CD4-positive, CD25-positive, alpha-beta regulatory T cell (primary cell): ENCODE results near the gene CERCAM. TPM values are rescaled to one million over a fixed set of nuclear protein-coding genes. Genes with fewer than 3 reads are reported as not detected.

Experiments used
- ATAC-seq, 2 donors: fragments of 150-1000 bp; cut with Tn5 transposase; one replicate each; pipeline ENCODE4 v1.10.0; 2021; ENCODE audit warnings: low read depth in 2 of 2, moderate number of reproducible peaks in 2 of 2, moderate library complexity in 1 of 2
- DNase-seq, 3 donors: peaks; one replicate each; pipeline versions ENCODE4 v3.0.0 to v3.0.0-alpha.2; 2012 to 2022; ENCODE audit warnings: mixed read lengths in 1 of 3
- H3K27ac ChIP-seq: one replicate; pipeline ENCODE4 v1.7.0; 2013; ENCODE audit warnings: mild to moderate bottlenecking, low read length; ENCODE audit not compliant: insufficient read depth, poor library complexity, severe bottlenecking
- H3K27me3 ChIP-seq: one replicate; pipeline ENCODE4 v1.7.0; 2013; ENCODE audit warnings: low read length; ENCODE audit not compliant: control insufficient read depth, insufficient read depth
- H3K36me3 ChIP-seq: one replicate; pipeline ENCODE4 v1.7.0; 2013; ENCODE audit warnings: mild to moderate bottlenecking, low read length, moderate library complexity; ENCODE audit not compliant: control insufficient read depth, insufficient read depth
- H3K4me1 ChIP-seq: 2 replicates; pipeline ENCODE4 v1.7.0; 2013; ENCODE audit warnings: mild to moderate bottlenecking, low read length; ENCODE audit not compliant: insufficient read depth, control insufficient read depth, poor library complexity, severe bottlenecking
- H3K4me3 ChIP-seq: one replicate; pipeline ENCODE4 v1.7.0; 2013; ENCODE audit warnings: low read depth, mild to moderate bottlenecking, low read length, moderate library complexity
- H3K9me3 ChIP-seq, 2 experiments: 1 replicate in 1 of 2; 2 replicates in 1 of 2; pipeline ENCODE4 v1.7.0; 2013; ENCODE audit warnings: low read length in 2 of 2, mild to moderate bottlenecking in 1 of 2, moderate library complexity in 1 of 2; ENCODE audit not compliant: control insufficient read depth in 2 of 2
- H3K27ac Mint-ChIP-seq, 3 donors: one replicate each; pipeline ENCODE4 v1.8.0; 2020 to 2022; ENCODE audit warnings: mild to moderate bottlenecking in 3 of 3, mixed read lengths in 3 of 3, moderate library complexity in 2 of 3
- H3K27me3 Mint-ChIP-seq: one replicate; pipeline ENCODE4 v1.8.0; 2022; ENCODE audit warnings: mild to moderate bottlenecking, mixed read lengths
- H3K36me3 Mint-ChIP-seq: one replicate; pipeline ENCODE4 v1.8.0; 2020; ENCODE audit warnings: mixed read lengths
- H3K4me1 Mint-ChIP-seq, 4 donors: one replicate each; pipeline ENCODE4 v1.8.0; 2020 to 2022; ENCODE audit warnings: mixed read lengths in 4 of 4, mild to moderate bottlenecking in 1 of 4
- H3K4me3 Mint-ChIP-seq, 4 donors: one replicate each; pipeline ENCODE4 v1.8.0; 2020 to 2022; ENCODE audit warnings: mild to moderate bottlenecking in 4 of 4, mixed read lengths in 4 of 4, moderate library complexity in 3 of 4
- H3K9me3 Mint-ChIP-seq, 7 donors: one replicate each; pipeline ENCODE4 v1.8.0; 2020 to 2022; ENCODE audit warnings: mixed read lengths in 7 of 7, mild to moderate bottlenecking in 3 of 7, moderate library complexity in 2 of 7
- polyA plus RNA-seq, 4 donors: library from polyadenylated mRNA; unstranded; fragments of 300-500 nt; fragmentation: Illumina TruSeq; gene quantifications; one replicate each; pipeline ENCODE4 v1.2.3, GENCODE V29; 2021
- total RNA-seq: library from RNA; stranded (reverse); gene quantifications from one replicate; pipeline ENCODE4 v1.2.3, GENCODE V29; 2022

The CERCAM gene
- total and polyA plus RNA-seq, 5 donors from 2014 or later = 0.12 TPM; not detected in 4

GRCh38 chr9:128455849-128456612 lies 35.4 kb downstream of the CERCAM start, which contains the start of gene ODF2:
Gene ODF2 (plus strand): TSS chr9:128456006. CDS start chr9:128456092, 86 bp downstream.
- peak within 1 kb of the TSS; percentile 90 to 96 (median 94) for H3K4me3 Mint-ChIP-seq
- Histone ChIP-seq H3K4me1 (peaks cover 15% of the 10 kb centered on the region), H3K4me3 (peak within 1 kb of the TSS; percentile 60), H3K27ac (peak within 1 kb of the TSS; percentile 90), H3K27me3 (no peaks in the 10 kb centered on the region), H3K36me3 (peaks cover 16% of the 10 kb centered on the region), H3K9me3 (no peaks in the 10 kb centered on the region)
- peaks cover 0 to 2% (median 0%) of the 10 kb centered on the region in 7 donors for H3K9me3 Mint-ChIP-seq
- H3K4me1 Mint-ChIP-seq = peaks cover 4 to 27% (median 15%) of the 10 kb centered on the region in 4 donors
- peak; percentile 98 for DNase-seq
- H3K36me3 Mint-ChIP-seq = peaks cover 19% of the 10 kb centered on the region
- H3K27me3 Mint-ChIP-seq = peaks cover 8% of the 10 kb centered on the region
- peak within 1 kb of the TSS; percentile 86 to 92 (median 90) for H3K27ac Mint-ChIP-seq
- ATAC-seq = peak; percentile 90 to 91

- H3K4me3 ChIP-seq = peak overlapping the region; percentile 26
Observed at GRCh38 chr9:128456613-128457061, 36.0 kb downstream of the CERCAM start.

GRCh38 chr9:128457207-128457606 lies 36.5 kb downstream of the CERCAM start:
- Mint-ChIP-seq H3K27me3 (peaks cover 8% of the 10 kb centered on the region), H3K36me3 (peaks cover 25% of the 10 kb centered on the region), H3K4me3 (peak overlapping the region; percentile 90 to 96 (median 94)), H3K4me1 (peaks cover 4 to 27% (median 15%) of the 10 kb centered on the region in 4 donors), H3K9me3 (peaks cover 0 to 2% (median 0%) of the 10 kb centered on the region in 7 donors), H3K27ac (peak overlapping the region; percentile 48 to 86 (median 51))
- Histone ChIP-seq H3K27me3 (no peaks in the 10 kb centered on the region), H3K4me1 (peaks cover 15% of the 10 kb centered on the region), H3K36me3 (peaks cover 17% of the 10 kb centered on the region), H3K9me3 (no peaks in the 10 kb centered on the region), H3K4me3 (no peak overlapping the region), H3K27ac (peak overlapping the region; percentile 90)
- ATAC-seq (no peak), DNase-seq (peak in 1 of 3 donors; percentile 5)

More at GRCh38 chr9:128456613-128457061, 36.0 kb downstream of the CERCAM start:
- ATAC-seq (peak; percentile 37 to 50), DNase-seq (peak; percentile 58 to 78 (median 65))
- Histone ChIP-seq H3K27ac (peak overlapping the region; percentile 90), H3K36me3 (peaks cover 17% of the 10 kb centered on the region), H3K4me1 (peaks cover 15% of the 10 kb centered on the region), H3K9me3 (no peaks in the 10 kb centered on the region), H3K27me3 (no peaks in the 10 kb centered on the region)
- peaks cover 25% of the 10 kb centered on the region for H3K36me3 Mint-ChIP-seq
- peaks cover 4 to 27% (median 15%) of the 10 kb centered on the region in 4 donors for H3K4me1 Mint-ChIP-seq
- H3K4me3 Mint-ChIP-seq = peak overlapping the region; percentile 90 to 96 (median 94)
- peaks cover 0 to 2% (median 0%) of the 10 kb centered on the region in 7 donors for H3K9me3 Mint-ChIP-seq
- peak overlapping the region; percentile 86 to 92 (median 90) for H3K27ac Mint-ChIP-seq
- peaks cover 8% of the 10 kb centered on the region for H3K27me3 Mint-ChIP-seq

GRCh38 chr9:128459011-128459410 lies 38.4 kb downstream of the CERCAM start:
- DNase-seq (no peak), ATAC-seq (no peak)
- no peak overlapping the region for H3K4me3 ChIP-seq
- Mint-ChIP-seq H3K27ac (no peak overlapping the region), H3K36me3 (peaks cover 33% of the 10 kb centered on the region), H3K9me3 (peaks cover 0 to 2% (median 0%) of the 10 kb centered on the region in 7 donors), H3K4me1 (peaks cover 4 to 27% (median 15%) of the 10 kb centered on the region in 4 donors), H3K4me3 (peak overlapping the region; percentile 28 to 75 (median 57)), H3K27me3 (peaks cover 8% of the 10 kb centered on the region)
- no peaks in the 10 kb centered on the region for H3K9me3 ChIP-seq
- H3K27ac ChIP-seq = no peak overlapping the region
- H3K36me3 ChIP-seq = peaks cover 29% of the 10 kb centered on the region
- H3K4me1 ChIP-seq = peaks cover 15% of the 10 kb centered on the region
- no peaks in the 10 kb centered on the region for H3K27me3 ChIP-seq

- Mint-ChIP-seq H3K27ac (no peak overlapping the region), H3K36me3 (peaks cover 13% of the 10 kb centered on the region)
Observed at GRCh38 chr9:128469070-128469469, 48.4 kb downstream of the CERCAM start.

GRCh38 chr9:128470560-128470959 lies 49.9 kb downstream of the CERCAM start:
- H3K4me1 Mint-ChIP-seq = peaks cover 0 to 2% (median 0%) of the 10 kb centered on the region in 4 donors
- no peaks in the 10 kb centered on the region for H3K9me3 Mint-ChIP-seq
- H3K4me3 Mint-ChIP-seq = no peak overlapping the region
- ATAC-seq (no peak), DNase-seq (no peak)
- H3K27ac Mint-ChIP-seq = no peak overlapping the region
- H3K36me3 ChIP-seq = peaks cover 17% of the 10 kb centered on the region
- no peak overlapping the region for H3K27ac ChIP-seq
- no peaks in the 10 kb centered on the region for H3K9me3 ChIP-seq
- no peak overlapping the region for H3K4me3 ChIP-seq
- no peaks in the 10 kb centered on the region for H3K4me1 ChIP-seq
- no peaks in the 10 kb centered on the region for H3K27me3 ChIP-seq
- peaks cover 17% of the 10 kb centered on the region for H3K36me3 Mint-ChIP-seq
- no peaks in the 10 kb centered on the region for H3K27me3 Mint-ChIP-seq

More at GRCh38 chr9:128469070-128469469, 48.4 kb downstream of the CERCAM start:
- H3K27ac ChIP-seq = no peak overlapping the region
- no peak overlapping the region for H3K4me3 Mint-ChIP-seq
- no peaks in the 10 kb centered on the region for H3K27me3 Mint-ChIP-seq
- ATAC-seq (no peak), DNase-seq (no peak)
- no peaks in the 10 kb centered on the region for H3K4me1 ChIP-seq
- H3K4me1 Mint-ChIP-seq = peaks cover 0 to 2% (median 0%) of the 10 kb centered on the region in 4 donors
- no peak overlapping the region for H3K4me3 ChIP-seq
- peaks cover 20% of the 10 kb centered on the region for H3K36me3 ChIP-seq
- H3K9me3 Mint-ChIP-seq = no peaks in the 10 kb centered on the region
- no peaks in the 10 kb centered on the region for H3K9me3 ChIP-seq
- no peaks in the 10 kb centered on the region for H3K27me3 ChIP-seq

GRCh38 chr9:128473104-128473503 lies 52.4 kb downstream of the CERCAM start:
- DNase-seq = no peak
- Histone ChIP-seq H3K9me3 (no peaks in the 10 kb centered on the region), H3K27ac (no peak overlapping the region), H3K27me3 (no peaks in the 10 kb centered on the region), H3K4me3 (no peak overlapping the region), H3K4me1 (no peaks in the 10 kb centered on the region), H3K36me3 (peaks cover 21% of the 10 kb centered on the region)
- no peak for ATAC-seq
- H3K9me3 Mint-ChIP-seq = no peaks in the 10 kb centered on the region
- no peaks in the 10 kb centered on the region for H3K27me3 Mint-ChIP-seq
- H3K36me3 Mint-ChIP-seq = peaks cover 24% of the 10 kb centered on the region
- H3K27ac Mint-ChIP-seq = no peak overlapping the region
- H3K4me1 Mint-ChIP-seq = peaks cover 0 to 2% (median 0%) of the 10 kb centered on the region in 4 donors
- H3K4me3 Mint-ChIP-seq = no peak overlapping the region
